Trophoblast cell (in vitro differentiated cells and primary cell): ENCODE data around the gene JUND.

Experiments used
- DNase-seq, 2 donors: peaks; one replicate each; pipeline ENCODE4 v3.0.0-alpha.2; 2016
- H2AFZ ChIP-seq: 2 replicates; pipeline ENCODE4 v1.6.1; 2013; ENCODE audit warnings: low read length, moderate library complexity, mild to moderate bottlenecking; ENCODE audit not compliant: insufficient read depth, poor library complexity
- H2AK5ac ChIP-seq: 2 replicates; pipeline ENCODE4 v1.6.1; 2013; ENCODE audit warnings: mild to moderate bottlenecking, low read length
- H2BK120ac ChIP-seq: 2 replicates; pipeline ENCODE4 v1.6.1; 2013; ENCODE audit warnings: low read length, mild to moderate bottlenecking, moderate library complexity; ENCODE audit not compliant: insufficient read depth, poor library complexity
- H2BK12ac ChIP-seq: 2 replicates; pipeline ENCODE4 v1.6.1; 2013; ENCODE audit warnings: mild to moderate bottlenecking, low read length, moderate library complexity
- H2BK5ac ChIP-seq: 2 replicates; pipeline ENCODE4 v1.6.1; 2013; ENCODE audit warnings: low read length, low read depth, moderate library complexity, mild to moderate bottlenecking; ENCODE audit not compliant: poor library complexity
- H3K14ac ChIP-seq: 2 replicates; pipeline ENCODE4 v1.6.1; 2013; ENCODE audit warnings: mild to moderate bottlenecking, low read length
- H3K18ac ChIP-seq: 2 replicates; pipeline ENCODE4 v1.6.1; 2013; ENCODE audit warnings: mild to moderate bottlenecking, low read length
- H3K23ac ChIP-seq: 2 replicates; pipeline ENCODE4 v1.6.1; 2013; ENCODE audit warnings: low read length
- H3K27ac ChIP-seq: 2 replicates; pipeline ENCODE4 v1.5.1; 2013; ENCODE audit warnings: low read depth, mild to moderate bottlenecking, inconsistent platforms, low read length, moderate library complexity
- H3K27me3 ChIP-seq: 2 replicates; pipeline ENCODE4 v1.6.1; 2013; ENCODE audit warnings: inconsistent platforms, mild to moderate bottlenecking, low read length, moderate library complexity; ENCODE audit not compliant: insufficient read depth
- H3K36me3 ChIP-seq, 2 experiments: 1 replicate in 1 of 2; 2 replicates in 1 of 2; pipeline ENCODE4 v1.6.1; 2013; ENCODE audit warnings: low read length in 2 of 2, mild to moderate bottlenecking in 2 of 2, moderate library complexity in 1 of 2; ENCODE audit not compliant: insufficient read depth in 2 of 2, control insufficient read depth in 1 of 2
- H3K4ac ChIP-seq: 2 replicates; pipeline ENCODE4 v1.6.1; 2013; ENCODE audit warnings: low read depth, mild to moderate bottlenecking, low read length, moderate library complexity
- H3K4me1 ChIP-seq, 2 experiments: 1 replicate in 1 of 2; 2 replicates in 1 of 2; pipeline ENCODE4 v1.6.1; 2013; ENCODE audit warnings: low read length in 2 of 2, mild to moderate bottlenecking in 2 of 2, moderate library complexity in 1 of 2; ENCODE audit not compliant: insufficient read depth in 2 of 2, control insufficient read depth in 1 of 2
- H3K4me2 ChIP-seq: 2 replicates; pipeline ENCODE4 v1.6.1; 2013; ENCODE audit warnings: inconsistent platforms, mild to moderate bottlenecking, low read length, moderate library complexity
- H3K4me3 ChIP-seq: 2 replicates; pipeline ENCODE4 v1.5.1; 2013; ENCODE audit warnings: mild to moderate bottlenecking, low read depth, low read length, inconsistent platforms
- H3K79me1 ChIP-seq: one replicate; pipeline ENCODE4 v1.6.1; 2013; ENCODE audit warnings: low read length
- H3K79me2 ChIP-seq: 2 replicates; pipeline ENCODE4 v1.6.1; 2013; ENCODE audit warnings: low read length, mild to moderate bottlenecking; ENCODE audit not compliant: control insufficient read depth, insufficient read depth, poor library complexity
- H3K9ac ChIP-seq: 2 replicates; pipeline ENCODE4 v1.6.1; 2013; ENCODE audit warnings: mild to moderate bottlenecking, low read length
- H3K9me3 ChIP-seq: 2 replicates; pipeline ENCODE4 v1.6.1; 2013; ENCODE audit warnings: low read depth, mild to moderate bottlenecking, control low read depth, inconsistent platforms, low read length; ENCODE audit not compliant: insufficient read depth
- H4K12ac ChIP-seq: 2 replicates; pipeline ENCODE4 v1.6.1; 2013; ENCODE audit warnings: low read depth, mild to moderate bottlenecking, low read length, moderate library complexity
- H4K8ac ChIP-seq: 2 replicates; pipeline ENCODE4 v1.6.1; 2013; ENCODE audit warnings: low read depth, mild to moderate bottlenecking, low read length, moderate library complexity
- H4K91ac ChIP-seq: one replicate; pipeline ENCODE4 v1.6.1; 2013; ENCODE audit warnings: low read depth, mild to moderate bottlenecking, low read length, moderate library complexity
- WGBS: extraction: QIAGEN DNeasy Blood & Tissue Kit; methylation state at CpG from one replicate; pipeline ENCODE4 v1.1.7; 2013; ENCODE audit warnings: missing lambda C conversion rate; ENCODE audit not compliant: insufficient read length, insufficient coverage; ENCODE audit errors: extremely low coverage; 5-methylcytosine and 5-hydroxymethylcytosine counted together

The JUND gene

GRCh38 chr19:18313398-18313797 lies 32.0 kb upstream of the JUND start:
- no peak for DNase-seq
- Histone ChIP-seq H4K8ac (no peak overlapping the region), H3K14ac (no peak overlapping the region), H2BK5ac (no peak overlapping the region), H2AK5ac (no peak overlapping the region), H3K27me3 (no peaks in the 10 kb centered on the region), H3K9ac (no peak overlapping the region), H3K4me2 (no peak overlapping the region), H4K91ac (no peak overlapping the region), H2AFZ (no peak overlapping the region), H2BK12ac (peak overlapping the region; percentile 27), H2BK120ac (no peak overlapping the region), H3K79me1 (peaks cover 7% of the 10 kb centered on the region), H3K4me3 (no peak overlapping the region), H3K18ac (no peak overlapping the region), H3K79me2 (peaks cover 6% of the 10 kb centered on the region), H3K4me1 (peaks cover 7 to 10% of the 10 kb centered on the region in 2 experiments), H3K9me3 (no peaks in the 10 kb centered on the region), H4K12ac (no peak overlapping the region), H3K27ac (no peak overlapping the region), H3K36me3 (peaks cover 58 to 59% of the 10 kb centered on the region in 2 experiments), H3K4ac (no peak overlapping the region), H3K23ac (no peak overlapping the region)
- no CpG with 5 or more reads among the region's 3 CpGs for WGBS

DNA sequence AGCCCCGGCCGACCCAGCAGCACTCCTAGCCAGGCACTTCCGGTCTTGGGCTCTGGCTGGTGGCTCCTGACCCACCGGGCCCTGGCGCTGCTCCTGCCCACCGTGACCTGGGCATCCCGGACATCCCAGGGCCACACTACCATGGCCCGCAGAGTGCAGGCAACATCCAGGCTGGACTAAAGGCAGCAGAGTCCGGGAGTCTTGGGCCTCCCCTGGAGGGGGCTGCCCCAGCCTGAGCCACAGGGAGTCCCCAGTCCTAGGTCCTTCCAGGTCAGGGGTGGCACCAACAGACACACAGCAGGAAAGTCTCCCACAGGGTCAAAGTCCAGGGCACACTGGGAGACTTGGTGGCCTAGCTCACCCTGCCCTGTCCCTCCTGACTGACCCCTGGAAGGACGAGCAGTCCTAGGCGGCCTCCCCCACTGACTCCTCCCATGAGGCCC lies 30.7 kb upstream of the JUND start:
- no peak overlapping the region for H2AK5ac ChIP-seq
- H3K9me3 ChIP-seq: no peaks in the 10 kb centered on the region
- no peak overlapping the region for H3K23ac ChIP-seq
- peak overlapping the region; percentile 34 for H3K18ac ChIP-seq
- no peak overlapping the region for H3K9ac ChIP-seq
- peaks cover 0 to 4% of the 10 kb centered on the region in 2 experiments for H3K4me1 ChIP-seq
- no peak overlapping the region for H3K14ac ChIP-seq
- H3K4me3 ChIP-seq: no peak overlapping the region
- H2AFZ ChIP-seq: no peak overlapping the region
- no peak overlapping the region for H4K8ac ChIP-seq
- H3K27me3 ChIP-seq: no peaks in the 10 kb centered on the region
- DNase-seq: no peak
- H3K79me2 ChIP-seq: no peaks in the 10 kb centered on the region
- no peak overlapping the region for H3K4ac ChIP-seq
- H2BK120ac ChIP-seq: no peak overlapping the region
- no CpG with 5 or more reads among the region's 11 CpGs for WGBS
- H2BK12ac ChIP-seq: no peak overlapping the region
- H2BK5ac ChIP-seq: no peak overlapping the region
- no peak overlapping the region for H4K91ac ChIP-seq
- peaks cover 71% of the 10 kb centered on the region in 2 experiments for H3K36me3 ChIP-seq
- no peak overlapping the region for H3K27ac ChIP-seq
- H4K12ac ChIP-seq: peak overlapping the region; percentile 55
- H3K79me1 ChIP-seq: no peaks in the 10 kb centered on the region
- H3K4me2 ChIP-seq: no peak overlapping the region

DNA sequence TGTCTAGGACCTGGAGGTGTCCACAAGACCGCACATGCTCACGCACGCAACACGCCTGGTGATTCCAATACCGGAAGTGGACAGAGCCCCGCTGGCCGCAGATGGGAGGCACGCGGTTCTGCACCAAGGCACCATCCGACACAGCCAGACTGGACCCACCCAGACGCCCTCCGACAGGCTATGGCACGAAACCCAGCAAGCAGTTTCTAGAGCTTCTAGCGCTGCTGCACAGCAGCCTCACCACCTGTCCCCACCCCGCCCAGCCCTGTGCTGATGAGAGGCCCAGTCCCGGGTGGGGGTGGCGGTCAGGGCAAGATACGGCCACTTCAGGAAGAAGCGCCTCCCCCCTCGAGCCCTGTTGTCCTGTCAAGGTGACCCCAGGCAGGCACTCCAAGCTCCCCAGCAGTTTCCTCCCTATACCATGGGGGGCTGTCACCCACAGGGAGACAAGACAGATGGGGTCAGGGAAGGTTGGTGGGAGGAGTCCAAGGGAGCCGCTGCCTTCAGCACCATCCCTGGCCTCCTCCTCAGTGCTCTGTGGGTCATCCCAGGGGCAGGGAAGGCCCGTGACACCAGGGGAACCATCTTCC lies 30.2 kb upstream of the JUND start:
- Histone ChIP-seq H2BK12ac (no peak overlapping the region), H4K12ac (peak overlapping the region; percentile 55), H3K36me3 (peaks cover 75 to 76% of the 10 kb centered on the region in 2 experiments), H4K8ac (no peak overlapping the region), H3K4ac (no peak overlapping the region), H2AK5ac (no peak overlapping the region), H4K91ac (no peak overlapping the region), H2BK5ac (no peak overlapping the region), H3K4me2 (no peak overlapping the region), H3K14ac (no peak overlapping the region), H3K23ac (no peak overlapping the region), H3K27ac (no peak overlapping the region), H3K79me2 (no peaks in the 10 kb centered on the region), H3K79me1 (no peaks in the 10 kb centered on the region), H2BK120ac (no peak overlapping the region), H3K9me3 (no peaks in the 10 kb centered on the region), H3K9ac (no peak overlapping the region), H3K4me1 (peaks cover 0 to under 1% of the 10 kb centered on the region in 2 experiments), H3K18ac (peak overlapping the region; percentile 34), H2AFZ (no peak overlapping the region), H3K4me3 (no peak overlapping the region), H3K27me3 (no peaks in the 10 kb centered on the region)
- WGBS: no CpG with 5 or more reads among the region's 22 CpGs
- DNase-seq: no peak

DNA sequence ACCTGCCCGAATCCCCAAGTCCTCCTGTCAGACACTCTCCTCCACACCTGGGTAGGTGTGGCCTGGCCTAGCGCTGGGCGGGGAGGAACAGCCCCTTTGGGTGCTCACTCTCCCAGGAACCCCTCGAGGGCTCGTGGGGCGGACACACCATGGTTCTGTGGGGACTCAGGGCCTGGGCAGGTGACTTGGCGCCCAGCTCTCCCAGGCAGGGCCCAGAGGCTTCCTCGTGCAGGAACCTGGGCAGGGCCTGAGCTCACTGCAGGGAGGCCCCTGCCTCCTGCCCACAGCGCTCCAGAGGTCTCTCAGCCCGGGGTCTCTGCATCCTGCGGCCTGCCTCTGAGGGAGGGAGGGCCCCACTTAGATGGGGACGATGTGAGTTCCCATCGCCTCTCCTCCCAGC lies 29.5 kb upstream of the JUND start:
- Histone ChIP-seq H2AFZ (no peak overlapping the region), H2AK5ac (no peak overlapping the region)
- no CpG with 5 or more reads among the region's 13 CpGs for WGBS

More for the DNA sequence above, 29.5 kb upstream of the JUND start:
- no peak overlapping the region for H2BK12ac ChIP-seq
- no peaks in the 10 kb centered on the region for H3K79me1 ChIP-seq
- no peak overlapping the region for H2BK120ac ChIP-seq
- no peak overlapping the region for H3K23ac ChIP-seq
- no peak overlapping the region for H3K18ac ChIP-seq
- H4K91ac ChIP-seq: no peak overlapping the region
- no peak overlapping the region for H2BK5ac ChIP-seq
- no peak overlapping the region for H3K27ac ChIP-seq
- no peak overlapping the region for H3K4me2 ChIP-seq
- no peak overlapping the region for H3K9ac ChIP-seq
- H4K12ac ChIP-seq: no peak overlapping the region
- H3K79me2 ChIP-seq: no peaks in the 10 kb centered on the region
- H4K8ac ChIP-seq: no peak overlapping the region
- no peak overlapping the region for H3K14ac ChIP-seq
- H3K27me3 ChIP-seq: no peaks in the 10 kb centered on the region
- DNase-seq: no peak
- H3K4me3 ChIP-seq: no peak overlapping the region
- H3K4me1 ChIP-seq: no peaks in the 10 kb centered on the region
- peaks cover 81 to 83% of the 10 kb centered on the region in 2 experiments for H3K36me3 ChIP-seq
- no peaks in the 10 kb centered on the region for H3K9me3 ChIP-seq
- no peak overlapping the region for H3K4ac ChIP-seq
